Measurements from ENCODE around the gene INS. TPM values are rescaled to one million over a fixed set of nuclear protein-coding genes. Genes with fewer than 3 reads are reported as not detected.

INS gene
- total and polyA plus RNA-seq, 2 of the 13 experiments (the other 11 are each of a cell fraction or from before 2014, with no cell fraction given), result not detected

DNA sequence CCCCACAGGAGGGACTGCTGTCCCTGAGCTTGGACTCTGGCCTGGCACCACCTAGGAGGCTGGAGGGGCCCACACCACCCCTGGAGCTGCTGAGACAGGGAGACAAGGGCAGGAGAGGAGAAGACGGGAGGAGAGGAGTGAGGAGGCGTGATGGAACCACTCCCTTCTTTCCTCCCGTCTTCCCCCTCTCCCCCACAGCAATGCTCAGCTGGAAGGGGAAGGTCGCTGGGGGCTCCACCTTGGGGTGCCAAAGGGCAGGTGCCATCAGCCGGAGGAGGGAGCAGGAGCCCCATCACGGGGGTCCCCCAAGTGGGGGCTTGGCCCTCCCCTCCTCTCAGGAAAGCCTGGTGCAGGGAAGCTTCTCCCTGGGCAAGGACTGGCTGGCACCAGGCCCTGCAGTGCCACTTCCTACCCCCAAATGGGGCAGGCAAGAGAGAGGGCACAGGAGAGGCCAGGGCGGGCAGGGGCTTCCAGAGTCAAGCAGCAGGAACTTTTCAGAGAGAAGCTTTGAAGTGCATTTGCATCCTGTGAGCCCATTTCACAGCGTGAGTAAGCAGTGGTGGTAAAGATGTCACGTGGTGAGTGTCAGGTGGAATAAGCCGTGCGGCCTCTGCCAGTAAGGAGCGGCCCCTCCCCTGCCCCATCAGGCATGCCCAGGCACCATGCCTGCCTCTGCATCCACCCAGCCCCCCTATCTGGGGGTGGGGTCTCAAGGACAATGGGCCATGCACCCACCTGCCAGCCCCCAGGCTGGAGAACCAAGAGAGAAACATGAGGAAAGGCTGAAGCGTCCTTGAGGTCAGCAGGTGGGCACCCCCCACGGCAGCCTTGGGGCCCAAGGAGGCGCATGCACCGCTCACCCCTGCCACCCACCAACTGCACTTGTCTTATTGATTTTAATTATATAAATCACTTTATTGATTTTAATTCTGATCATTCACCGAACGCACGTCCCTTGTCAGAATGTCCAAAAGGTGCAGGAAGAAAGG lies 26.7 kb downstream of the INS start (continued):
- TF ChIP-seq, protein P1, sequence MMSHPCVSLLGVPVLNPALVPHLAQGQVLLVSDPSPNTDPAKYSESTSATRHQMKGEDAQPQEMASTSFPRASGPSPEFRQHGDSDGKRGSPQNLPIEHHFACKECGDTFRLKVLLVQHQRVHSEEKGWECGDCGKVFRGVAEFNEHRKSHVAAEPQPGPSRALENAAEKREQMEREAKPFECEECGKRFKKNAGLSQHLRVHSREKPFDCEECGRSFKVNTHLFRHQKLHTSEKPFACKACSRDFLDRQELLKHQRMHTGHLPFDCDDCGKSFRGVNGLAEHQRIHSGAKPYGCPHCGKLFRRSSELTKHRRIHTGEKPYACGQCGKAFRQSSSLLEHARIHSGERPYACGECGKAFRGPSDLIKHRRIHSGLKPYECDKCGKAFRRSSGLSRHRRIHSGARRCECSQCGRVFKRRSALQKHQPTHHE (CRISPR knock-in tag; IDR thresholded peaks at IDR 0.05; ENCODE audit: borderline replicate concordance), result 0 out of 2 replicates have a peak, but pooled peaks have one; percentile 27
- 0 out of 2 replicates have a peak, but pooled peaks have one; percentile 16 for TF ChIP-seq SOX13 (IDR thresholded peaks at IDR 0.05)
- TF ChIP-seq SOX13 (CRISPR knock-in tag; conservative IDR thresholded peaks at IDR 0.05 in 1 of 2, IDR thresholded peaks at IDR 0.05 in 1 of 2), result no peak
- TF ChIP-seq ZSCAN25 (CRISPR knock-in tag; IDR thresholded peaks at IDR 0.05), result no peak
- TF ChIP-seq, protein P2, sequence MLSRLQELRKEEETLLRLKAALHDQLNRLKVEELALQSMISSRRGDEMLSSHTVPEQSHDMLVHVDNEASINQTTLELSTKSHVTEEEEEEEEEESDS (CRISPR knock-in tag; IDR thresholded peaks at IDR 0.05; ENCODE audit: borderline replicate concordance), result 0 out of 2 replicates have a peak, but pooled peaks have one; percentile 50
- TF ChIP-seq ZNF367 (CRISPR knock-in tag; IDR thresholded peaks at IDR 0.05; ENCODE audit: borderline replicate concordance), result no peak
- no peak for TF ChIP-seq ZNF24 (IDR thresholded peaks at IDR 0.05)
- no peak; the same call in 1 of the 2 replicates for TF ChIP-seq AKAP8 (CRISPR knock-in tag; IDR thresholded peaks at IDR 0.05)
- no peak for TF ChIP-seq ZMYM3 (CRISPR knock-in tag; IDR thresholded peaks at IDR 0.05)
- TF ChIP-seq, protein P3, sequence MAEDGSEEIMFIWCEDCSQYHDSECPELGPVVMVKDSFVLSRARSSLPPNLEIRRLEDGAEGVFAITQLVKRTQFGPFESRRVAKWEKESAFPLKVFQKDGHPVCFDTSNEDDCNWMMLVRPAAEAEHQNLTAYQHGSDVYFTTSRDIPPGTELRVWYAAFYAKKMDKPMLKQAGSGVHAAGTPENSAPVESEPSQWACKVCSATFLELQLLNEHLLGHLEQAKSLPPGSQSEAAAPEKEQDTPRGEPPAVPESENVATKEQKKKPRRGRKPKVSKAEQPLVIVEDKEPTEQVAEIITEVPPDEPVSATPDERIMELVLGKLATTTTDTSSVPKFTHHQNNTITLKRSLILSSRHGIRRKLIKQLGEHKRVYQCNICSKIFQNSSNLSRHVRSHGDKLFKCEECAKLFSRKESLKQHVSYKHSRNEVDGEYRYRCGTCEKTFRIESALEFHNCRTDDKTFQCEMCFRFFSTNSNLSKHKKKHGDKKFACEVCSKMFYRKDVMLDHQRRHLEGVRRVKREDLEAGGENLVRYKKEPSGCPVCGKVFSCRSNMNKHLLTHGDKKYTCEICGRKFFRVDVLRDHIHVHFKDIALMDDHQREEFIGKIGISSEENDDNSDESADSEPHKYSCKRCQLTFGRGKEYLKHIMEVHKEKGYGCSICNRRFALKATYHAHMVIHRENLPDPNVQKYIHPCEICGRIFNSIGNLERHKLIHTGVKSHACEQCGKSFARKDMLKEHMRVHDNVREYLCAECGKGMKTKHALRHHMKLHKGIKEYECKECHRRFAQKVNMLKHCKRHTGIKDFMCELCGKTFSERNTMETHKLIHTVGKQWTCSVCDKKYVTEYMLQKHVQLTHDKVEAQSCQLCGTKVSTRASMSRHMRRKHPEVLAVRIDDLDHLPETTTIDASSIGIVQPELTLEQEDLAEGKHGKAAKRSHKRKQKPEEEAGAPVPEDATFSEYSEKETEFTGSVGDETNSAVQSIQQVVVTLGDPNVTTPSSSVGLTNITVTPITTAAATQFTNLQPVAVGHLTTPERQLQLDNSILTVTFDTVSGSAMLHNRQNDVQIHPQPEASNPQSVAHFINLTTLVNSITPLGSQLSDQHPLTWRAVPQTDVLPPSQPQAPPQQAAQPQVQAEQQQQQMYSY (CRISPR knock-in tag; IDR thresholded peaks at IDR 0.05), result no peak
- TF ChIP-seq ZNF709 (CRISPR knock-in tag; IDR thresholded peaks at IDR 0.05), result peak; percentile 68; the same call in 1 of the 2 replicates
- TF ChIP-seq, protein P4, sequence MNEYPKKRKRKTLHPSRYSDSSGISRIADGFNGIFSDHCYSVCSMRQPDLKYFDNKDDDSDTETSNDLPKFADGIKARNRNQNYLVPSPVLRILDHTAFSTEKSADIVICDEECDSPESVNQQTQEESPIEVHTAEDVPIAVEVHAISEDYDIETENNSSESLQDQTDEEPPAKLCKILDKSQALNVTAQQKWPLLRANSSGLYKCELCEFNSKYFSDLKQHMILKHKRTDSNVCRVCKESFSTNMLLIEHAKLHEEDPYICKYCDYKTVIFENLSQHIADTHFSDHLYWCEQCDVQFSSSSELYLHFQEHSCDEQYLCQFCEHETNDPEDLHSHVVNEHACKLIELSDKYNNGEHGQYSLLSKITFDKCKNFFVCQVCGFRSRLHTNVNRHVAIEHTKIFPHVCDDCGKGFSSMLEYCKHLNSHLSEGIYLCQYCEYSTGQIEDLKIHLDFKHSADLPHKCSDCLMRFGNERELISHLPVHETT (CRISPR knock-in tag; conservative IDR thresholded peaks at IDR 0.05), result no peak
- no peak for TF ChIP-seq SKI (IDR thresholded peaks at IDR 0.05; ENCODE audit: partially characterized antibody)
- TF ChIP-seq, protein P5, sequence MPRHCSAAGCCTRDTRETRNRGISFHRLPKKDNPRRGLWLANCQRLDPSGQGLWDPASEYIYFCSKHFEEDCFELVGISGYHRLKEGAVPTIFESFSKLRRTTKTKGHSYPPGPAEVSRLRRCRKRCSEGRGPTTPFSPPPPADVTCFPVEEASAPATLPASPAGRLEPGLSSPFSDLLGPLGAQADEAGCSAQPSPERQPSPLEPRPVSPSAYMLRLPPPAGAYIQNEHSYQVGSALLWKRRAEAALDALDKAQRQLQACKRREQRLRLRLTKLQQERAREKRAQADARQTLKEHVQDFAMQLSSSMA (CRISPR knock-in tag; IDR thresholded peaks at IDR 0.05), result no peak
- no peak for TF ChIP-seq NFIC (IDR thresholded peaks at IDR 0.05; ENCODE audit: low read length)
- 0 out of 2 replicates have a peak, but pooled peaks have one; percentile 24 for TF ChIP-seq GATA4 (IDR thresholded peaks at IDR 0.05; ENCODE audit: borderline replicate concordance, low read depth)
- TF ChIP-seq SSRP1 (CRISPR knock-in tag; IDR thresholded peaks at IDR 0.05), result peak; percentile 70
- TF ChIP-seq HNRNPL (IDR thresholded peaks at IDR 0.05; ENCODE audit: low read depth, low read length), result peak; percentile 85
- TF ChIP-seq ZFP36 (IDR thresholded peaks at IDR 0.05; ENCODE audit: borderline replicate concordance, low read depth, low read length, partially characterized antibody), result no peak
- TF ChIP-seq HDAC1 (CRISPR knock-in tag; IDR thresholded peaks at IDR 0.05), result 0 out of 2 replicates have a peak, but pooled peaks have one; percentile 5
- TF ChIP-seq, protein P6, sequence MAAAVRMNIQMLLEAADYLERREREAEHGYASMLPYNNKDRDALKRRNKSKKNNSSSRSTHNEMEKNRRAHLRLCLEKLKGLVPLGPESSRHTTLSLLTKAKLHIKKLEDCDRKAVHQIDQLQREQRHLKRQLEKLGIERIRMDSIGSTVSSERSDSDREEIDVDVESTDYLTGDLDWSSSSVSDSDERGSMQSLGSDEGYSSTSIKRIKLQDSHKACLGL (CRISPR knock-in tag; IDR thresholded peaks at IDR 0.05), result peak; percentile 22; the same call in 1 of the 2 replicates

Measured in HepG2 (cell line).